ENCODE data around the gene MAP1LC3B. TPM values are rescaled to one million over a fixed set of nuclear protein-coding genes. Genes with fewer than 3 reads are reported as not detected.

Gene MAP1LC3B
- total and polyA plus RNA-seq, 2 of the 8 experiments (the other 6 are each of a cell fraction or from before 2014, with no cell fraction given): 29.5 to 48.5 TPM

DNA sequence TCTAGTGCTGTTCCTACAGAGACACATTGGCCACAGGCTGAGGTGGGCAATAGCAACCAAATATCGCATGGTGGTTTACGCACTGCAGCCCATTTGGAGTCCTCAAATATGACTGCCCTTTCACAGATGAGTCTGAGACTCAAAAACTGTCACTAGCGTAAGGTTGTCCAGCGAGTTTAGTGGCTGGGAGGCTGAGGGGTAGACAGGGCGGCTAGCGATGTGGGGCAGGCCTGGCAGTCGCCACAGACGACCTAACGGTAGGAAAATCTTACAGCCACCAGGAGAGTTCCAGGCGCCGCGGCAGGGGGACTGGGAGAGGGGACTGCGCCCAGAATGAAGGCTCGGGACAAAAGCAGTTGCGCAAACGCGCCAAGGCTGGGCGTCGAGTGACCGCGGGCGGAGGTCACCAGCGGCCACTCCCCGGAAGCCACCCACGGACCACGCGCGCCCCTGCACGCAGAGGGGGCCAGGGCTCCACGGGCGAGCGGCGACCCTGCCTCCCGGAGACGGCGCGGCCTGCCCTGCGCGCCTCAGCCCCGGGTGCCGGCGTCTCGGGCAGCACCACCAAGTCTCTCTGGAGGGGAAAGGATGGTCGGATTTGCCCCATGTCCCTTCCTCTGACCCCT is 699 bp upstream of the MAP1LC3B start:
- H2BK20ac ChIP-seq (ENCODE audit: low read length): 0 out of 2 replicates have a peak overlapping the region, but pooled peaks have one; percentile 23
- H3K4me1 ChIP-seq (replicated peaks in 1 of 4; ENCODE audit: control insufficient read depth in 3 of 4, insufficient read depth in 4 of 4, low read length in 3 of 4): peaks cover 5 to 7% (median 6%) of the 10 kb centered on the region in 4 experiments; a peak in 6 of 7 replicates
- H2BK15ac ChIP-seq (ENCODE audit: low read length): no peak overlapping the region
- ChIA-PET POLR2A (ENCODE audit: partially characterized antibody) (no interaction called here), CTCF (ENCODE audit: partially characterized antibody) (no interaction called here)
- no peak overlapping the region for H3K56ac ChIP-seq (replicated peaks; ENCODE audit: insufficient read length, low read depth, low read length)
- H4K5ac ChIP-seq (ENCODE audit: insufficient read length, low read depth, low read length): peak overlapping the region; percentile 30
- DNase-seq (ENCODE audit: low read depth in 1 of 2, low spot score in 2 of 2): no peak
- no peak overlapping the region for H3K14ac ChIP-seq (ENCODE audit: insufficient read length)
- H3K23ac ChIP-seq (ENCODE audit: insufficient read length): no peak overlapping the region
- peak overlapping the region; percentile 78 to 86 for H3K4me2 ChIP-seq (ENCODE audit: insufficient read depth in 1 of 2, low read depth in 2 of 2, low read length in 2 of 2)
- H3K4me3 ChIP-seq (ENCODE audit: extremely low read depth in 1 of 4, insufficient read depth in 2 of 4, low read depth in 3 of 4, low read length in 4 of 4): peak overlapping the region; percentile 64 to 83 (median 68)
- no peaks in the 10 kb centered on the region for H3K9me3 ChIP-seq (ENCODE audit: insufficient read depth in 2 of 2, low read depth in 1 of 2, low read length in 1 of 2)
- H3K79me2 ChIP-seq (ENCODE audit: control insufficient read depth in 1 of 2, insufficient read depth in 2 of 2, low read length in 2 of 2): peaks cover 0 to 29% of the 10 kb centered on the region in 2 experiments; a peak in 3 of 4 replicates
- H4K91ac ChIP-seq (replicated peaks; ENCODE audit: insufficient read length, low read length): peak overlapping the region; percentile 78
- H3K27ac ChIP-seq (ENCODE audit: low read depth, low read length): peak overlapping the region; percentile 41; the same call in 1 of the 2 replicates
- FAIRE-seq: no peak
- no peaks in the 10 kb centered on the region for H3K27me3 ChIP-seq (replicated peaks in 1 of 4; ENCODE audit: control insufficient read depth in 3 of 4, extremely low read depth in 1 of 4, insufficient read depth in 3 of 4, low read length in 3 of 4)
- peak; percentile 86 for TF ChIP-seq KDM4A (IDR thresholded peaks at IDR 0.05; ENCODE audit: low read depth, low read length, severe bottlenecking)
- no peak for TF ChIP-seq GABPA (IDR thresholded peaks at IDR 0.05; ENCODE audit: borderline replicate concordance, insufficient read depth, low read length)
- peak; percentile 39 for TF ChIP-seq ASH2L (IDR thresholded peaks at IDR 0.05; ENCODE audit: low read length)
- no peak for TF ChIP-seq CHD2 (IDR thresholded peaks at IDR 0.05; ENCODE audit: low read length)
- TF ChIP-seq RBBP5 (IDR thresholded peaks at IDR 0.05; ENCODE audit: borderline replicate concordance, low read depth, low read length): peak; percentile 66; the same call in 1 of the 2 replicates
- peak; percentile 32; the same call in 1 of the 2 replicates for TF ChIP-seq PHF8 (conservative IDR thresholded peaks at IDR 0.05; ENCODE audit: low read depth, low read length)
- no peak for TF ChIP-seq KDM1A (IDR thresholded peaks at IDR 0.05; ENCODE audit: borderline replicate concordance, low read length)
- peak; percentile 82 for TF ChIP-seq CEBPB (IDR thresholded peaks at IDR 0.05; ENCODE audit: low read depth, low read length)
- H4K20me1 ChIP-seq (replicated peaks in 1 of 2; ENCODE audit: control insufficient read depth in 1 of 2, insufficient read depth in 2 of 2, low read length in 2 of 2): peaks cover 1 to 5% of the 10 kb centered on the region in 2 experiments
- H2AK5ac ChIP-seq (ENCODE audit: low read depth, low read length): no peak overlapping the region
- WGBS, 2 experiments (ENCODE audit: extremely low coverage in 1 of 2, insufficient coverage in 1 of 2, insufficient read length in 1 of 2, insufficient replicate concordance in 2 of 2, low coverage in 1 of 2, low lambda C conversion rate in 2 of 2, missing lambda C conversion rate in 1 of 2): 11% methylated on average over 34 of the region's 44 CpGs; no CpG with 5 or more reads in 1 of the 2 experiments
- no peak overlapping the region for H2BK120ac ChIP-seq (replicated peaks; ENCODE audit: low read depth, low read length)
- peaks cover 13% of the 10 kb centered on the region for H3K23me2 ChIP-seq (ENCODE audit: low read depth, low read length)
- H3K18ac ChIP-seq (ENCODE audit: extremely low read depth, low read length): peak overlapping the region; percentile 72; the same call in 1 of the 2 replicates
- H2BK12ac ChIP-seq (ENCODE audit: low read depth, low read length): no peak overlapping the region
- H3K9ac ChIP-seq (replicated peaks in 1 of 4; ENCODE audit: extremely low read depth in 1 of 4, low read depth in 3 of 4, low read length in 3 of 4): peak overlapping the region; percentile 41 to 80 (median 63)
- no peak overlapping the region for H3K4ac ChIP-seq (replicated peaks; ENCODE audit: insufficient read length, low read depth, low read length)
- peaks cover 7% of the 10 kb centered on the region for H3K79me1 ChIP-seq (ENCODE audit: low read depth, low read length)
- H2AFZ ChIP-seq (ENCODE audit: low read length): 0 out of 2 replicates have a peak overlapping the region, but pooled peaks have one; percentile 23
- no peaks in the 10 kb centered on the region for H3K36me3 ChIP-seq (ENCODE audit: control insufficient read depth in 2 of 4, insufficient read depth in 4 of 4, low read length in 3 of 4)
- H4K8ac ChIP-seq (ENCODE audit: extremely low read depth, insufficient read depth, low read length): peak overlapping the region; percentile 92
- no peak overlapping the region for H2BK5ac ChIP-seq (ENCODE audit: low read depth, low read length)
